HG02885 (cell line): ENCODE measurements around the gene PRODH2.
"Not testable (repeated sequence)": the region's sequence is repeated elsewhere in the genome, so short reads cannot be mapped to it uniquely, and the experiment has no call there.

Source experiments
- ATAC-seq: cut with Tn5 transposase; IDR thresholded peaks from one replicate; pipeline ENCODE4 v1.9.1; 2021; ENCODE audit warnings: mild to moderate bottlenecking; ENCODE audit not compliant: unreplicated experiment, poor library complexity

The PRODH2 gene

DNA sequence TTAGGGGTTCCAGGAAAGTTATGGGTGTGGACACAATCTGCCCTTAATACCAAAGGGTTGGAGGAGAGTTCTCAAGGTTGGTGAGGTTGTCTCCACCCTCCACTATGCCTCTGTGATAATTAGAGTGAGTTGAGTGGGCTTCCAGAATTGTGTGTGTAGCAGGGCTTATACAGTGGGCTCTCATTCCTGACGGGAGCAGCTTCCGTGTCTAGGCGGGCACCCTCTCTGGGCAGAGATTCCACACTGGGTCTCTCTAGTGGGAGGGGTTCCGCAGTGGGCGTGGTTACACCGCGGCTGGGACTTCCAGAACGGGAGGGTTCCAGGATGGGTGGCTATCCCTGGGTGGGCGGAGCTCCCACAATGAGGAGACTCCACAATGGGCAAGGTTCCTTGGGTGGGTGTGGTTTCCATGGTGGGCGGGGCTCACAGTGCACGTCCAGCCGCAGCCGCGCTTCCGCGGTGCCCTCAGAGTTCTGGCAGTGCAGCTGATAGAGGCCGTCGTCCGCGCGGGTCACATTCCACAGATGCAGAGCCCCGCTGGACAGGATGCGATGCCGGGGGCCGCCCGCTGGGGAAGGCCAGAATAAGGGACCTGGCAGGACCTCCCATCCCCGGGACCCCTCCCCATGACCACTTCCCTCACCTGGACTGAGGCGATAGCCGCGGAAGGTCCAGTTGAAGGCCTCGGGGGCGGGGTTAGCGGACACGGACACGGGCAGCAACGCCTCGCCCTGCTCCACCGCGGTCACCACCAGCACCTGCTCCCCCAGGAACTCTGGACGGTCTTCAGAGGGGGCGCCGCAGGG, 31.2 kb upstream of the PRODH2 start:
- ATAC-seq = no peak

DNA sequence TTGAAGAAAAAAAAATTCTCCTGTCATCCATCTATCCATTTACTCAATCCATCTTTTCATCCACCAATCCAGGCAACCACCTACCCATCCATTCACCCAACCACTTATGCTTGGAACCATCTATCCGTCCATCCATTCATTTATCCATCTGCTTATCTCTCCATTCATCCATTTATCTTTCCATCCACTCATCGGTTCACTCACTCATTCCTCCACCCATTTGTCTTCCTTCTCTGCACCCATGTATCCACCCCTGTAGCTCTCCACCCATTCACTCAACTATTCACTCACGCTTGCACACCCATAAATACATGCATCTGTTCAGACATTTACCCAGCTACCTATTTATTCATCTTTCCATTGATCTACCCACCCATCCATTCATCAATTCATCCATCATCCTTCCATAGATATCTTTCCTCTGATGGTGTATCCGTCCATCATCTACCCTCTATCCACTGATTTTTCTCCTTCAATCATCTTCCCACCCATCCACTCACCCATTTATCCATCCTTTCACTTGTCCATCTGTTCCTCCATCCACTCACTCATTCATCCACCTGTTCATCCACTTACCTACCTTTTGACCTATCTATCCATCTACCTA, 30.1 kb upstream of the PRODH2 start:
- no peak for ATAC-seq

DNA sequence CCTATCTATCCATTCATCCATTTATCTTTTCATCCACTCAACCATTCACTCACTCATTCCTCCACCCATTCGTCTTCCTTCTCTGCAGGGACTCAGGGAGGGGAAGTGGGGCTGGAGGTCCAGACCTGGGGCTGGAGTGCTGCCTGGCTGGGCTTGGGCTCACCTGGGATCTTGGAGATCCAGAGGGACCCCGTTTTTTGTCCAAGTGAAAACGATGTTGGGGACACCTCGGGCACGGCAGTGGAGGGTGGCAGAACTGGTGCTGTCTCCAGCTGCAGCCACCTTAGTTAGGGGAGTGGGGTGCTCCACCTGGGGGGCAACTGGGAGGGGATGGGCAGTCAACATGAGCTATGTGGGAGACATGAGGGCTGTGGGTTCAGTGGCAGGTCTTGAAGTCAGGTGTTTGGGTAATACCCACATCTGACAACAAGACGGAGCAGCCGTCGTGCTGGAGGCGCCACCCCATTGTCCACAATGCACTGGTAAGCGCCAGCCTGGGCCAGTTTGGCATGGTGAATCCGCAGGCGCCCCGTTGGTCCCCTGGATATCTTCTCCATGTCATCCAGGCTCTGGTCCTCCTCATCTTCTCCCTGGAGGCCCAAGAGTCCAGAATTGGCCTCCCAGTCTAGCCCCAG, 29.4 kb upstream of the PRODH2 start:
- ATAC-seq = no peak

DNA sequence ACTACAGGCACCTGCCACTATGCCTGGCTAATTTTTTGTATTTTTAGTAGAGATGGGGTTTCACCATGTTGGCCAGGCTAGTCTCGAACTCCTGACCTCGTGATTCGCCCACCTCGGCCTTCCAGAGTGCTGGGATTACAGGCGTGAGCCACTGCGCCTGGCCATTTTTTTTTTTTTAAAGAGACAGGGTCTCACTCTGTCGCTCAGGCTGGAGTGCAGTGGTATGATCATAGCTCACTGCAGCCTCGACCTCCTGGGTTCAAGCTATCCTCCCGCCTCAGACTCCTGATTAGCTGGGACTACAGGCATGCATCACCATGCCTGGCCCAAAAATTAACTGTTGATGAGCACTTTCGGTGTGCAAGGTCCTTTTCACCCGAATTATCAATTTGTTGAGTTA, 23.5 kb upstream of the PRODH2 start:
- not testable (repeated sequence) for ATAC-seq

DNA sequence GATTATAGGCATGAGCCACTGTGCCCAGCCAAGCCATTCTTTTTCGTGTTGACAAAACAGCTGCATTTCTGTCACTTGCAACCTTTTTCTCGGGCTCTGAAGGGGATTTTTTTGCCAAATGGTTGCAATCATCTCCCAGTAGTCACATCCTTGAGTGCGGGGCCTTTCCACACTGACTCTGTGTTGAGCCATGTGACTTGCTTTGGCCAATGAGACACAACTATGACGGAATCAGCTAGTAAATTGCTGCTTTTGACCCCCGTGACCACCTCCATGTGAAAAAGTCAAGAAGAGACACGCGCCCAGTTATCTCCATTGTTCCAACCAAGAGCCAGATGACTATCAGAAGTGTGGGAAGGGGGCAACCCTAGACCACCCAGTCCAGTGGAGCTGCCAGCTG, 21.3 kb upstream of the PRODH2 start:
- ATAC-seq = no peak

DNA sequence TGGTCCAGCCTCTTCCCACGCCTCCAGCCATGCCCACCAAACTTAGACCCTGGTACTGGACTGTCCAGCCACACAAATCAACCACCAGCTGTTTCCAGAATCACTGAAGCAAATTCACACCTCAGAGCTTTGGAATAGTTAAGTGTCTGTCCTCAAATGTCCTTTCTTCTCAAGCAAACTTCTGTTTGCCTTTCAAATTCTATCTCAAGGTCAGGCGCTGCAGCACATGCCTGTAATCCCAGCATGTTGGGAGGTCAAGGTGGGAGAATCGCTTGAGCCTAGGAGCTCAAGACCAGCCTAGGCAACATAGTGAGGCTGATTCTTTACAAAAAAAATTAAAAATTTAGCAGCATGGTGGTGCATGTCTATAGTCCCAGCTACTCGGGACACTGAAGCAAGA, 19.4 kb upstream of the PRODH2 start:
- ATAC-seq = no peak

DNA sequence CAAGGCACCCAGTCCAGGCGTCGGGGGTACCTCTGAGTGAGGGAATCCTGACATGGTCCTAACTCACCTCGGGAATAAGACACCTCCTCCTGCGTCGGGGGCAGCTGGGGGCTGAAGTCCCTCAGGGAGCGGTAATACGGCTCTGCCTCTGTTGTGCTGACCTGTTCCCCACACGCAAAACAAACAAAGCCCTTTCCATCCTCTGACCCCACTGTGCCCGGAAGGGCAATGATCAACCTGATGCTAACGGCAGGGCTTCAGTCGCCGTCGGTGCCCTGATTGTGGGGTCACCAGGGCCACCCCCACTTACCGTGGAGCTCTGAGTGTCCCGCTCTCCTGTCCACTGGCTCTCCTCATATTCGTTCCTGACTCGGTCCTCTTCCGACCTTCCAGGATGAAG, 18.3 kb upstream of the PRODH2 start:
- ATAC-seq = no peak

DNA sequence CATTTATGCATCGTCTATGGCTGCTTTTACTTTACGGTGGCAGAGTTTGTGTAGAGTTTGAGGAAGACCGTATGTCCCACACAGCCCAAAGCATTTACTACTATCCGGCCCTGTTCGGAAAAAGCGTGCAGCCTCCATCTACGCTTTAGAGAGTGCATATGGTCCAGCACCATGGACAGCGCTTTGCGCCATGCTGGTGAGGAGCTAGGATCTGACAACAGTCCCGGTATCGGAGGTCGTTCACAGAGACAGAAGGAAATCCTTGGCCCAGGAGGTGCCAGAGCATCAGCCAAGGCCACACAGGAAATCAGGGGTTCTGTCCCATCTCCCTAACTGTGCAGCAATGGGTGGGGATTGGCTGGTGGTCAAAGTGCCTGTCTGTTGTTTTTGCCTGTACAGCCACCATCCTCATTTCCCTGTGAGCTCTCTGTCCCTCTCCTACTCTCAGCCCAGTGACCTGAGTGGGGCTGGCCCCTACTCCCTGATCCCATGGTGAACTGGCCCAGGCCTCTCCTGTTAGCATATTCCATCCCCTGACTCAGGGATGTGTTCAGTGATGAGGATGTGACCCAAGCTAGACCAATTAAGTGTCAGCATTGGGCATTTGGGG, 16.2 kb upstream of the PRODH2 start:
- no peak for ATAC-seq

DNA sequence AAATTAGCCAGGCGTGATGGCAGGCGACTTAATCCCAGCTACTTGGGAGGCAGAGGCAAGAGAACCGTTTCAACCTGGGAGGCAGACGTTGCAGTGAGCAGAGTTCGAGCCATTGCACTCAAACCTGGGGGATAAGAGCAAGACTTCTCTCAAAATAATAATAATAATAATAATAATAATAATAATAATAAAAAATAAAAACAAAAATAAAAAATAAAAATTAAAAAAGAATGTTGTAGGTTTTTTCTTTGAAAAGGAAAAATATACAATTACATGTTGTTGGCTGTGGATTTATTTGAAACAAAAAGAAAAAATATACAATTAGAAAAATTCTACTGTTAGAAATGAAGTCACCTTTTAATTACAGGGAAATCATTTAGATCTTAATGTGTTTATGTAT, 11.5 kb upstream of the PRODH2 start:
- no peak for ATAC-seq

DNA sequence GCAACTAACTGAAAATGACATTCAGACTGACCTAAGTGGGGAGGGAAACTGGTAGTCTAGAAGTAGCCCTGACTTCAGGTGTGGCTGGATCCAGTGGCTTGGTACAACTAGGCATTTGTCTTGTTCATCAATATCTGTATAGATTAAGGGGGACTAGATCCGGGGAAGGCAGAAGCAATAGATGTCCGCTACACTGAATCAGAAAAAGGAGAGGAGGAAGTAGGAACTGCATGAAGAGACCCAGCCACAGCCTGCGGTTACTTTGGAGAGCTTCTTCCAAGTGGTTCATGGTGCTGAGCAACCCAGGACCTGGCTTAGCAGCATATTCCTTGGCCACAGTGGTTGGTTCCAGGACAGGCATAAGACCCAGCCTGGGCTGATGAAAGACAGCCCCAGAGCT, 9.9 kb upstream of the PRODH2 start:
- ATAC-seq = no peak

DNA sequence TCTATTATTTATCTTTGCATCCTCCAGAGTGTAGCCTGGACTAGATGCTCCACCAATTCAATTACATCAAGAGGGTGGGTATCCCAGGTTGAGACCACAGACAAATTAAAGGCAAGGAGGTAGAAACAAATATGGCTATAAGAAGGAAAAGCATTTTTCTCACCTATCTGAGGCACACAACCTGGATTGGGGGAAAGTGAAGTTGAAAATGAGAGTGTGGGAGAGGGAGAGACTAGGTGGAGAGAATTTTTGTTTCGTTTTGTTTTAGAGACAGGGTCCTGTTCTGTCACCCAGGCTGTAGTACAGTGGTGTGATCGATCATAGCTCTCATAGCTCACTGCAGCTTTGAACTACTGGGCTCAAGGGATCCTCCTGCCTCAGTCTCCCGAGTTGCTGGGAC, 5.8 kb upstream of the PRODH2 start:
- no peak for ATAC-seq

DNA sequence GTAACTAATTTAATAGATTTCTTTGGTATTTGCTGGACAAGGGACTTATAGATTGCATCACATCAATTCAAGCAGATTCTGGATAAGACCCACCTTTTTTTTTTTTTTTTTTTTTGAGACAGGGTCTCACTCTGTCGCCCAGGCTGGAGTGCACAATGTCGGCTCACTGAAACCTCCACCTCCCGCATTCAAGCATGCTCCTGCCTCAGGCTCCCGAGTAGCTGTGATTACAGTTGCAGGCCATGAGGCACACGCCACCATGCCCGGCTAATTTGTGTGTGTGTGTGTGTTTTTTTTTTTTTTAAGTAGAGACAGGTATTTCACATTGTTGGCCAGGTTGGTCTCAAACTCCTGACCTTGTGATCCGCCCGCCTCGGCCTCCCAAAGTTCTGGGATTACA, 4.2 kb upstream of the PRODH2 start:
- ATAC-seq = no peak

DNA sequence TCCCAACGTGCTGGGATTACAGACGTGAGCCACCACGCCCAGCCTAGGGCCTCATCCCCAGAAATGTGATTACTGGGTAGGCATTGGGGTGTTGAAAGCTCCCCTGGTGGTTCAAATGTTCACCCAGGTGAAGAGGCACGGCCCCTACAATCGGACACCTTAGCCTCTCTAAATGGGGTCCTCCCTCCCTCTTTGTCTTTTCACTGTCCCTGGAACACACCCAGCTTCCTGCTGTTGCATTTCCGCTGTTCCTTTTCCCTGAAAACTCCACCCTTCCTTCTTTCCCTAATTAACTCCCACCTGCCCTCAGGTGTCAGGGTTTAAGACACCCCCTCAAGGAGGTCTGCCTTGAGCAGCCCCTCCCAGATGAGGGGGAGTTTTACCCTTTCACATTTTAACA, 3.6 kb upstream of the PRODH2 start:
- no peak for ATAC-seq

DNA sequence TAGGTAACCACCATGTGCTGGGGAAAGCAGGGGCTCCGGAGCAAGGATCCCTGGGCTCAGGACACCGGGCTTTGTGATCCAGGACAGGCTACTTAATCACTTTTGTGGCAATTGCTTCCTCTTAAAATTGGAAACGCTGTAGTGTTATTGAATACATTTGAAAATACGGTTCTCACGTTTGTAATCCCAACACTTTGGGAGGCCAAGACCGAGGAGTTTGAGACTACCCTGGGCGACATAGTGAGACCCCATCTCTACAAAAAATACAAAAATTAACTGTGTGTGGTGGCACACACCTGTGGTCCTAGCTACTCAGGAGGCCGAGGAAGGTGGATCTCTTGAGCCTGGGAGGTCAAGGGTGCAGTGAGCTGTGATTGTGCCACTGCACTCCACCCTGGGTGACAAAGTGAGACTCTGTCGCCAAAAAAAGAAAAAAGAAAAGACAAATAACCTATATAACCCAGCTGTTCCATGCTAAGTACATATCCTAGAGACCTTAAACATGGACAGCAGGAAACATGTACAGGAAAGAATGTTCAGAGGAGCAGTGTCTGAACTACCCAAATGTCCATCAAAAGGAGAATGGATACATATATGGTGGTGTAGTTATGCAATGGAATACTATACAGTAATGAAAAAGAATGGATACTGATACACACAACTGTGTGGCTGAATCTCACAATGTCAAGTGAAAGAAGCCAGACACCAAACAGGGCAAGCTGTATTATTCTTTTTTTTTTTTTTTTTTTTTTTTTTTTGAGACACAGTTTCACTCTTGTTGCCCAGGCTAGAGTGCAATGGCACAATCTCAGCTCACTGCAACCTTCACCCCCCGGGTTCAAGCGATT, 622 bp upstream of the PRODH2 start:
- no peak for ATAC-seq

DNA sequence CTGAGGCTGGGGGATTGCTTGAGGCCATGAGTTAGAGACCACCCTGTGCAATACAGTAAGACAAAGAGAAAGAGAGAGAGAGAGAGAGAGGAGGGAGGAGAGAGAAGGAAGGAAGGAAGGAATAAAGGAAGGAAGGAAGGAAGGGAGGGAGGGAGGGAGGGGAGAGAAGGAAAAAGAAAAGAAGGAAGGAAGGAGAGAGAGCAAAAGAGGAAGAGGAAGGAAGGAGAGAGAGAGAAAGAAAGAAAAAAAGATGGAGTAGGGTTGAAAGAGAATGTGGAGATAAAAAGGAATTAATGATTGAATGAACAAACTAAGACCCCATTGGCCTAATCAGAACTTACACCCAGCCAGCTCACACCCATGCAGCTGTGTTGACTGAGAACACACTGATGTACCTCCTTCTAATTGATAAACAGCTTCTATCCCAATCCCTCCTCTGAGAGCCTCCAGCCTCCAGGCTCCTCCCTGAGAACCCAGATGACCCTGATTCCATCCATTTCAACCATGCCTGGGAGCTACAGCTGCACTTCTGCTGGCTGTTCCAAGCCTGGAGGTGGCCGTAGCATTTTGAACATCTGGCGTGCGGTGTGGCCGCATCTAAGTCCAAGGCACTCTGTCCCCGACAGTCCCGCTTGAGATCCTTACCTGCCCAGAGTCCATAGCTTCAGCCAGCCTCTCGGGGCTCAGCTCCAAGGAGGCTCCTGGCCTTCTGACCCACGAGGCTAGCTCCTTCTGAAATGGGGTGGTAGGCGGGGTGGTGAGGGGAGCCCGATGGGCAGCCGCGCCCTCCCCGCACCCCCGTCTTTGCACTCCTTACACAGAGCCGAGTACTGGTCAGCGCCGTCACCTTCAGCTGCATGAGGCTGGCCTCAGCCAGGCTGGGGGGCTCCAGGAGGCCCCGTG, 1.1 kb downstream of the PRODH2 start:
- ATAC-seq = no peak

DNA sequence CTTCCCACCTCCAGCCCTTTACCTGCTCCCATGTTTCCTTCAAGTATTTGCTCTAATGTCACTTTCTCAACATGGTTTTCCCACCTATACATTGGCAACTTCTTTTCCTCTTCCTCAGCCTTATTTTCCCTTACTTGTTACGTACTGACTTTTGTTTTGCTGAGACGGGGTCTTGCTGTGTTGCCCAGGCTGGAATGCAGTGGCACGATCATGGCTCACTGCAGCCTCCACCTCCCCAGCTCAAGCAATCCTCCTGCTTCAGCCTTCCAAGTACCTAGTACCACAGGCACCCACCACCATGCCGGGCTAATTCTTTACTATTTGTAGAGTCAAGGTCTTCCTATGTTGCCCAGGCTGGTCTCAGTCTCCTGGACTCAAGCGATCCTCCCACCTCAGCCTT, 5.0 kb downstream of the PRODH2 start:
- ATAC-seq = no peak

DNA sequence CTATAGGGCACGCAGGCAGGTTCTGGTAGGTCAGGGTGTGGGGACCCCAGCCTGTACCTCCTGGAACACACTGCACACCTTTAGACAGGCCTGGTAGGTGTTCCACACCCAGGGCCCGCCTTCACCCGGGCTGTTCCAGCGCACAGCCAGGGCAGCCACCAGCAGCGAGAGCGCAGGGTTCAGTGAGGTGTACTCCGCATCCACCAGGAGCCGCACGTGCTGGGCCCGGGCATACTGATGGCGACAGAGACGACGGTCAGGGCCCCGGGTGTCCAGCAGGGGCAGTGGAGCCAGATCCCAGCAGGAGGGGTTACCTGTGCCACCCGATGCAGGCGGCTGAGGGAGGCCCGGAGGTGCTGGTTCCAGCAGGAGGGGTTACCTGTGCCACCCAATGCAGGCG, 6.0 kb downstream of the PRODH2 start:
- ATAC-seq = no peak

DNA sequence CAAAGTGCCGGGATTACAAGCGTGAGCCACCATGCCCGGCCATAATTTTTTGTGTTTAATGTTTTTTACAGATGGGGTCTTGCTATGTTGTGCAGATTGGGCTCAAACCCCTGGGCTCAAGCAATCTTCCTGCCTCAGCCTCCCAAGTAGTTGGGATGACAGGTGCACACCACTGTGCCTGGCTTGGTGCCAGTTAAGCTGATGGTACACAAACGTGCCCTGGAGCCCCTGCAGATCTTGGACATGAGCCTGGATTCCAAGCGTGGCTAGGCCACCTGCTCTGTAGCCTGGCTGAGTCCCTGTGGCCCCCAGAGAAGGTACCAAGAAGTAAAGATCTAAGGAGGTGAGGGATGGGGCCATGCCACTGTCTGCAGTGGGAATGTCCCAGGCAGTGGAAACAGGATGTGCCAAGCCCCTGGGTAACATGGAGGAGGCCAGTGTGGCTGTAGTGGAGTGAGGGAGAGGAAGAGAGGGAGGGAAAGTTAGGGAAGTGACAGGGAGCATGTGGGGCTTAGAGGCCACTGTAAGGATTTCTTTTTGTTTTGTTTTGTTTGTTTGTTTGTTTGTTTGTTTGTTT, 7.0 kb downstream of the PRODH2 start:
- ATAC-seq = no peak

DNA sequence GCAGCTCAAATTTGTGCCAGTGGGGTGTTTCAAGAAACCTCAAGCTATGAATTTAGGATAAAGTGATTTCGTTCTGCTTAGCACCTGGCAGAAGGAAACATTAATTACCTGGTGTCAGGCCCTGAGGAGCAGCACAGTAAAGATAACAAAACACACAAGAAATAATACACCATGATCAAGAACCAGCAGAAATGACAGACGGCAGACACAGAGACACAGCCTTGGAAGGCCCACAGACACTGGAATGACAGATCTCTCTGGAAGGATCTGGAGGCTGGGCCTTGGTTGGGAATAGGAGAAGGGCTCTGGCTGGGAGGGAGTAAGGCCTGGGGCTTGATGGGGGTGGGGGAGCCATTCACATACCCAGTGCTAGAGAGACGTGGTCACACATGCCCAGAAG, 10.8 kb downstream of the PRODH2 start:
- no peak for ATAC-seq
